ENCODE measurements around the gene KCNH2. TPM values are rescaled to one million over a fixed set of nuclear protein-coding genes. Genes with fewer than 3 reads are reported as not detected.

The KCNH2 gene
- total and polyA plus RNA-seq, 3 experiments from 2014 or later, result 0.11 to 0.63 (median 0.24) TPM

DNA sequence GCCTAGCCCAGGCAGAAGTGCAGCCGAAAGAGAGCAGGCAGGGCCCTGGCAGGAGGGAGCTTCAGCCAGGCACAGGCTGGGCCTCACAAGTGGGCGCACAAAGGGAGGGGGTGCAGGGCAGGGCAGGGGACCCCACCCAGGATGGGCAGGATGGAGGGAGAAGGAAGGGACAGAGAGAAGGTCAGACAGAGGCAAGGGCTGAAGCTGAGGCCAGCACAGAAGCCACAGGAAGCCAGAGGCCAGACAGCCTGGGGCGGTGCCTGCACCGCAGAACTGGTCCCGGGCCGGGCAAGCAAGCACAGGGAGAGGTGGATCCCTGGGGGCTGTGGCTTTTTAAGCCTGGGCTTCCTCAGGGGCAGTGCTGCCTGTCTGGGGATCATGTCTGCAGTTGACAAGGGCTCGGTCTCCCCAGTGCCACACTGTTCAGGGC lies 29.4 kb upstream of the KCNH2 start:
- DNase-seq, result no peak
- H3K4me3 Mint-ChIP-seq, result peak overlapping the region; percentile 75 to 93 (median 83)
- peaks cover 42 to 55% (median 49%) of the 10 kb centered on the region in 3 donors for H3K4me1 Mint-ChIP-seq
- no peaks in the 10 kb centered on the region for H3K36me3 Mint-ChIP-seq
- H3K9me3 Mint-ChIP-seq, result no peaks in the 10 kb centered on the region
- no peaks in the 10 kb centered on the region for H3K9me3 ChIP-seq (ENCODE audit: low read length)
- peaks cover 0 to 4% of the 10 kb centered on the region in 2 donors for H3K27me3 Mint-ChIP-seq
- peak overlapping the region in 7 of 8 donors; percentile 70 to 97 (median 95) for H3K27ac Mint-ChIP-seq
- no peaks in the 10 kb centered on the region for H3K27me3 ChIP-seq (ENCODE audit: insufficient read depth, low read length, poor library complexity, severe bottlenecking)
- H3K4me3 ChIP-seq (ENCODE audit: low read length), result peak overlapping the region; percentile 44
- ChIA-PET POLR2A (interaction anchor here (2.8 kb wide), 1 partner anchor 11 kb away, joined by 17 read pairs; no protein-coding TSS in a partner anchor), CTCF (interaction anchor here (1.0 to 5.5 kb wide), 9 partner anchors 11 to 45 kb away, joined by 3 to 44 read pairs (median 11); partner anchors contain the start of genes ABCB8 and NOS3)
- H3K4me1 ChIP-seq (ENCODE audit: insufficient read depth, low read length), result peaks cover 56% of the 10 kb centered on the region
- peak overlapping the region; percentile 66 for H3K27ac ChIP-seq (ENCODE audit: low read depth, low read length)
- no peaks in the 10 kb centered on the region for H3K36me3 ChIP-seq (ENCODE audit: insufficient read depth, low read length)

DNA sequence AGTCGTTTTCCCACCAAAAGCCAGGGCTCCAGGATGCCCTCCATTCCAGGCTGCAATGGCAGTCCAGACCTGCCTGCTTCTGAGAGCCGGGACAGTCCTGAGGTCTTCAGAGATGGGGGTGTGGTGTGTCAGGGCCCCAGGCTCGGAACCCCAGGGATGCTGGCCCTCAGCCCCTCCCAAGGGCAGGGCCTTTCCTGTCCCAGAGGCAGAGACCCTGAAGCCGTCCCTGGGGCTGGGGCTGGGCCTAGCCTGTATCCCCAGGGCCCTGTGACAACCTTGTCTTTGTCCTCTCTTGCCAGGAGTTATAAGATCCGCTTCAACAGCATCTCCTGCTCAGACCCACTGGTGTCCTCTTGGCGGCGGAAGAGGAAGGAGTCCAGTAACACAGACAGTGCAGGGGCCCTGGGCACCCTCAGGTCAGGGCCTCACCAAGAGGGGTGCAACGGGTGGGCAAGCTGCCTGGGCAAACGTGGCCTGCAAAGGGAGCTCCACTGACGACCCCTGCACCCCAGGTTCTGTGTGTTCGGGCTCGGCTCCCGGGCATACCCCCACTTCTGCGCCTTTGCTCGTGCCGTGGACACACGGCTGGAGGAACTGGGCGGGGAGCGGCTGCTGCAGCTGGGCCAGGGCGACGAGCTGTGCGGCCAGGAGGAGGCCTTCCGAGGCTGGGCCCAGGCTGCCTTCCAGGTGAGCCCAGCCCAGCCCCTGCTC lies 28.6 kb upstream of the KCNH2 start:
- peak overlapping the region in 2 of 8 donors; percentile 61 to 83 for H3K27ac Mint-ChIP-seq
- no peaks in the 10 kb centered on the region for H3K9me3 ChIP-seq (ENCODE audit: low read length)
- H3K27me3 Mint-ChIP-seq, result peaks cover 0 to 4% of the 10 kb centered on the region in 2 donors
- no peak overlapping the region for H3K4me3 Mint-ChIP-seq
- CTCF ChIA-PET, result interaction anchor here (1.0 to 4.9 kb wide), 8 partner anchors 8 to 44 kb away, joined by 3 to 44 read pairs (median 12); no protein-coding TSS in a partner anchor
- peaks cover 35 to 47% (median 42%) of the 10 kb centered on the region in 3 donors for H3K4me1 Mint-ChIP-seq
- H3K4me3 ChIP-seq (ENCODE audit: low read length), result no peak overlapping the region
- H3K36me3 Mint-ChIP-seq, result no peaks in the 10 kb centered on the region
- POLR2A ChIA-PET, result interaction anchor here (2.8 kb wide), 1 partner anchor 12 kb away, joined by 17 read pairs; no protein-coding TSS in a partner anchor
- H3K27ac ChIP-seq (ENCODE audit: low read depth, low read length), result no peak overlapping the region
- no peaks in the 10 kb centered on the region for H3K9me3 Mint-ChIP-seq
- peaks cover 48% of the 10 kb centered on the region for H3K4me1 ChIP-seq (ENCODE audit: insufficient read depth, low read length)
- H3K27me3 ChIP-seq (ENCODE audit: insufficient read depth, low read length, poor library complexity, severe bottlenecking), result no peaks in the 10 kb centered on the region
- H3K36me3 ChIP-seq (ENCODE audit: insufficient read depth, low read length), result no peaks in the 10 kb centered on the region
- no peak for DNase-seq

GRCh38 chr7:151005566-151005965 lies 27.4 kb upstream of the KCNH2 start:
- H3K4me1 ChIP-seq (ENCODE audit: insufficient read depth, low read length), result peaks cover 38% of the 10 kb centered on the region
- Mint-ChIP-seq H3K9me3 (no peaks in the 10 kb centered on the region), H3K4me1 (peaks cover 29 to 38% (median 37%) of the 10 kb centered on the region in 3 donors), H3K4me3 (no peak overlapping the region), H3K27me3 (peaks cover 0 to 5% of the 10 kb centered on the region in 2 donors), H3K27ac (peak overlapping the region in 3 of 8 donors; percentile 23 to 36 (median 27)), H3K36me3 (no peaks in the 10 kb centered on the region)
- ChIA-PET POLR2A (no interaction called here), CTCF (interaction anchor here (1.6 to 3.3 kb wide), 4 partner anchors 9 to 43 kb away, joined by 7 to 12 read pairs (median 9); no protein-coding TSS in a partner anchor)
- H3K27ac ChIP-seq (ENCODE audit: low read depth, low read length), result no peak overlapping the region
- H3K36me3 ChIP-seq (ENCODE audit: insufficient read depth, low read length), result no peaks in the 10 kb centered on the region
- no peaks in the 10 kb centered on the region for H3K9me3 ChIP-seq (ENCODE audit: low read length)
- no peak for DNase-seq
- no peaks in the 10 kb centered on the region for H3K27me3 ChIP-seq (ENCODE audit: insufficient read depth, low read length, poor library complexity, severe bottlenecking)
- no peak overlapping the region for H3K4me3 ChIP-seq (ENCODE audit: low read length)

DNA sequence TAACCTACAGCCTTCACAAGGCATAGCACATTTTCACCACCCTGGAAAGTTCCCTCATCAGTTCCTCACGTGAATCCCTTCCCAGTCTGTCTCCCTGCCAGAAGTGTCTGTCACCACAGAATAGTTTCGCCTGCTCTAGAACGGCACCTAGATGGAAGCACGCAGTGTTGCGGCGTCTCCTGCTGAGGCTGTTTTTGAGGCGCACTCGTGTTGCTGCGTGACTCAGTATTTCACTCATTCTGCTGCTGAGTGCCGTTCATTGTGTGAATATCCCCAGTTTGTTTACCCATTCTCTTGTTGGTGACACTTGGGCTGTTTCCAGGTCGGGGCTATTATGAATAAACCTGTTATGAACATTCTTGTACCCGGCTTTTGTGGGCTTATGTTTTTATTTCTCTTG lies 25.5 kb upstream of the KCNH2 start:
- H3K27ac Mint-ChIP-seq, result no peak overlapping the region
- peaks cover 0 to 4% (median 0%) of the 10 kb centered on the region in 5 donors for H3K9me3 Mint-ChIP-seq
- no peak overlapping the region for H3K4me3 ChIP-seq (ENCODE audit: low read length)
- no peak overlapping the region for H3K27ac ChIP-seq (ENCODE audit: low read depth, low read length)
- no peaks in the 10 kb centered on the region for H3K36me3 ChIP-seq (ENCODE audit: insufficient read depth, low read length)
- H3K4me1 ChIP-seq (ENCODE audit: insufficient read depth, low read length), result peaks cover 36% of the 10 kb centered on the region
- DNase-seq, result no peak
- H3K4me3 Mint-ChIP-seq, result no peak overlapping the region
- no peaks in the 10 kb centered on the region for H3K27me3 ChIP-seq (ENCODE audit: insufficient read depth, low read length, poor library complexity, severe bottlenecking)
- CTCF ChIA-PET, result no interaction called here
- no peaks in the 10 kb centered on the region for H3K36me3 Mint-ChIP-seq
- peaks cover 0 to 5% of the 10 kb centered on the region in 2 donors for H3K27me3 Mint-ChIP-seq
- peaks cover 27 to 38% (median 35%) of the 10 kb centered on the region in 3 donors for H3K4me1 Mint-ChIP-seq
- no peaks in the 10 kb centered on the region for H3K9me3 ChIP-seq (ENCODE audit: low read length)
- POLR2A ChIA-PET, result no interaction called here

DNA sequence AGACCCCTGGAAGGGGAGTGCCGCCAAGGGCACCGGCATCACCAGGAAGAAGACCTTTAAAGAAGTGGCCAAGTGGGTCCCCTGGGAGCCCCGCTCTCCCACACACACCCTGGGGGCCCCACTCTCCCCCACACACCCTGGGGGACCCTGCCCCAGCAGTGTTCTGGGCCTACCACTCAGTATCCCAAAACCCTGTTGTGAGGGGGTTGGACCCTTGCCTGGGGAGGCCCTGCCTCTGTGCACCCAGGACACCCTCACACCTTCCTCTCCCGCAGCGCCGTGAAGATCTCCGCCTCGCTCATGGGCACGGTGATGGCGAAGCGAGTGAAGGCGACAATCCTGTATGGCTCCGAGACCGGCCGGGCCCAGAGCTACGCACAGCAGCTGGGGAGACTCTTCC lies 23.4 kb upstream of the KCNH2 start:
- no peak overlapping the region for H3K4me3 Mint-ChIP-seq
- peaks cover 5 to 6% of the 10 kb centered on the region in 2 donors for H3K27me3 Mint-ChIP-seq
- peaks cover 0 to 4% (median 0%) of the 10 kb centered on the region in 5 donors for H3K9me3 Mint-ChIP-seq
- Histone ChIP-seq H3K9me3 (ENCODE audit: low read length) (no peaks in the 10 kb centered on the region), H3K4me1 (ENCODE audit: insufficient read depth, low read length) (peaks cover 36% of the 10 kb centered on the region), H3K27me3 (ENCODE audit: insufficient read depth, low read length, poor library complexity, severe bottlenecking) (no peaks in the 10 kb centered on the region), H3K4me3 (ENCODE audit: low read length) (no peak overlapping the region), H3K36me3 (ENCODE audit: insufficient read depth, low read length) (no peaks in the 10 kb centered on the region), H3K27ac (ENCODE audit: low read depth, low read length) (no peak overlapping the region)
- POLR2A ChIA-PET, result no interaction called here
- CTCF ChIA-PET, result interaction anchor here (2.5 kb wide), 1 partner anchor 16 kb away, joined by 8 read pairs; no protein-coding TSS in a partner anchor
- H3K4me1 Mint-ChIP-seq, result peaks cover 22 to 36% (median 32%) of the 10 kb centered on the region in 3 donors
- H3K36me3 Mint-ChIP-seq, result no peaks in the 10 kb centered on the region
- DNase-seq, result no peak
- H3K27ac Mint-ChIP-seq, result no peak overlapping the region

DNA sequence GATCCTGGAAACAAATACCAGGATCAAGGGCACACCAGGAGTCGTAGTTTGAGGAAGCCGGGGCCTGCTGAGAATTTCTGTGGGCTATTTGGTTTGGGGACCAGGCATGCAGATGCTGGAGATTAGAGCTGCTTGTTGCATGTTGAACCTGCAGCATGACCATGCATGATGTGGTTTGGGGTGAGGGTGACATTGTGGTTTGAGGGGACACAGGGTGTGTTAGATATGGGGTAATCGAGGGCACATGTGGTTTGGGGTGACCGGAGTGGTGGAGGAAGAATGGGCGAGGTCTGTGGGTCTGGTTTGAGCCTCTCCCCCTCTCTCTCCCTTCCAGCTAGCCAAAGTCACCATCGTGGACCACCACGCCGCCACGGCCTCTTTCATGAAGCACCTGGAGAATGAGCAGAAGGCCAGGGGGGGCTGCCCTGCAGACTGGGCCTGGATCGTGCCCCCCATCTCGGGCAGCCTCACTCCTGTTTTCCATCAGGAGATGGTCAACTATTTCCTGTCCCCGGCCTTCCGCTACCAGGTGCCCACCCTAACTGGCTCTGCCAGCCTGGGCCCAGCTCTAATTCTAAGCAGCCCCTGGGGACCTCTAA lies 22.9 kb upstream of the KCNH2 start:
- ChIA-PET CTCF (interaction anchor here (2.5 kb wide), 1 partner anchor 16 kb away, joined by 8 read pairs; no protein-coding TSS in a partner anchor), POLR2A (no interaction called here)
- peaks cover 5 to 6% of the 10 kb centered on the region in 2 donors for H3K27me3 Mint-ChIP-seq

GRCh38 chr7:150999497-151000230 lies 21.5 kb upstream of the KCNH2 start:
- POLR2A ChIA-PET, result interaction anchor here (1.5 kb wide), 1 partner anchor 10 kb away, joined by 4 read pairs; no protein-coding TSS in a partner anchor

More for the DNA sequence above, 22.9 kb upstream of the KCNH2 start:
- Histone ChIP-seq H3K27ac (ENCODE audit: low read depth, low read length) (no peak overlapping the region), H3K4me3 (ENCODE audit: low read length) (no peak overlapping the region), H3K36me3 (ENCODE audit: insufficient read depth, low read length) (no peaks in the 10 kb centered on the region), H3K4me1 (ENCODE audit: insufficient read depth, low read length) (peaks cover 38% of the 10 kb centered on the region), H3K9me3 (ENCODE audit: low read length) (no peaks in the 10 kb centered on the region), H3K27me3 (ENCODE audit: insufficient read depth, low read length, poor library complexity, severe bottlenecking) (no peaks in the 10 kb centered on the region)
- Mint-ChIP-seq H3K4me3 (no peak overlapping the region), H3K27ac (no peak overlapping the region), H3K4me1 (peaks cover 21 to 33% (median 28%) of the 10 kb centered on the region in 3 donors), H3K9me3 (peaks cover 0 to 4% (median 0%) of the 10 kb centered on the region in 5 donors), H3K36me3 (no peaks in the 10 kb centered on the region)
- DNase-seq, result no peak

More at GRCh38 chr7:150999497-151000230, 21.5 kb upstream of the KCNH2 start:
- no peak overlapping the region for H3K4me3 Mint-ChIP-seq
- peaks cover 5 to 6% of the 10 kb centered on the region in 2 donors for H3K27me3 Mint-ChIP-seq
- Histone ChIP-seq H3K9me3 (ENCODE audit: low read length) (no peaks in the 10 kb centered on the region), H3K27ac (ENCODE audit: low read depth, low read length) (no peak overlapping the region), H3K27me3 (ENCODE audit: insufficient read depth, low read length, poor library complexity, severe bottlenecking) (no peaks in the 10 kb centered on the region), H3K4me3 (ENCODE audit: low read length) (no peak overlapping the region), H3K4me1 (ENCODE audit: insufficient read depth, low read length) (peaks cover 45% of the 10 kb centered on the region), H3K36me3 (ENCODE audit: insufficient read depth, low read length) (no peaks in the 10 kb centered on the region)
- peak overlapping the region in 4 of 8 donors; percentile 12 to 83 (median 42) for H3K27ac Mint-ChIP-seq
- peak in 1 of 5 donors; percentile 45 for DNase-seq
- peaks cover 21 to 30% (median 25%) of the 10 kb centered on the region in 3 donors for H3K4me1 Mint-ChIP-seq
- peaks cover 0 to 4% (median 0%) of the 10 kb centered on the region in 5 donors for H3K9me3 Mint-ChIP-seq
- H3K36me3 Mint-ChIP-seq, result no peaks in the 10 kb centered on the region
- CTCF ChIA-PET, result interaction anchor here (2.0 kb wide), 1 partner anchor 9 kb away, joined by 10 read pairs; no protein-coding TSS in a partner anchor
